ENCODE results near the gene ARPC2. TPM values are rescaled to one million over a fixed set of nuclear protein-coding genes. Genes with fewer than 3 reads are reported as not detected.

ARPC2 gene
- total RNA-seq, 1 donor from 2014 or later, result 424 TPM

GRCh38 chr2:218223046-218223445 is 6.1 kb downstream of the ARPC2 start:
- DNase-seq (ENCODE audit: low spot score), result no peak
- Mint-ChIP-seq H3K4me3 (ENCODE audit: unreplicated experiment) (no peak overlapping the region), H3K9me3 (ENCODE audit: low read depth) (no peaks in the 10 kb centered on the region), H3K27me3 (ENCODE audit: low read depth) (no peaks in the 10 kb centered on the region), H3K27ac (ENCODE audit: unreplicated experiment) (no peak overlapping the region), H3K36me3 (ENCODE audit: low read depth) (peaks cover 22% of the 10 kb centered on the region), H3K4me1 (ENCODE audit: low read depth) (peaks cover 73% of the 10 kb centered on the region)
- TF ChIP-seq, protein P1, sequence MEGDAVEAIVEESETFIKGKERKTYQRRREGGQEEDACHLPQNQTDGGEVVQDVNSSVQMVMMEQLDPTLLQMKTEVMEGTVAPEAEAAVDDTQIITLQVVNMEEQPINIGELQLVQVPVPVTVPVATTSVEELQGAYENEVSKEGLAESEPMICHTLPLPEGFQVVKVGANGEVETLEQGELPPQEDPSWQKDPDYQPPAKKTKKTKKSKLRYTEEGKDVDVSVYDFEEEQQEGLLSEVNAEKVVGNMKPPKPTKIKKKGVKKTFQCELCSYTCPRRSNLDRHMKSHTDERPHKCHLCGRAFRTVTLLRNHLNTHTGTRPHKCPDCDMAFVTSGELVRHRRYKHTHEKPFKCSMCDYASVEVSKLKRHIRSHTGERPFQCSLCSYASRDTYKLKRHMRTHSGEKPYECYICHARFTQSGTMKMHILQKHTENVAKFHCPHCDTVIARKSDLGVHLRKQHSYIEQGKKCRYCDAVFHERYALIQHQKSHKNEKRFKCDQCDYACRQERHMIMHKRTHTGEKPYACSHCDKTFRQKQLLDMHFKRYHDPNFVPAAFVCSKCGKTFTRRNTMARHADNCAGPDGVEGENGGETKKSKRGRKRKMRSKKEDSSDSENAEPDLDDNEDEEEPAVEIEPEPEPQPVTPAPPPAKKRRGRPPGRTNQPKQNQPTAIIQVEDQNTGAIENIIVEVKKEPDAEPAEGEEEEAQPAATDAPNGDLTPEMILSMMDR (IDR thresholded peaks at IDR 0.05), result no peak

- DNase-seq (ENCODE audit: low spot score), result no peak
- H3K9me3 Mint-ChIP-seq (ENCODE audit: low read depth), result no peaks in the 10 kb centered on the region
- TF ChIP-seq, protein P1 (IDR thresholded peaks at IDR 0.05), result no peak
- H3K27me3 Mint-ChIP-seq (ENCODE audit: low read depth), result no peaks in the 10 kb centered on the region
- H3K36me3 Mint-ChIP-seq (ENCODE audit: low read depth), result peaks cover 22% of the 10 kb centered on the region
- H3K4me1 Mint-ChIP-seq (ENCODE audit: low read depth), result peaks cover 75% of the 10 kb centered on the region
- peak overlapping the region; percentile 46 for H3K27ac Mint-ChIP-seq (ENCODE audit: unreplicated experiment)
- no peak overlapping the region for H3K4me3 Mint-ChIP-seq (ENCODE audit: unreplicated experiment)
Measured at GRCh38 chr2:218224186-218224585, 7.2 kb downstream of the ARPC2 start.

DNA sequence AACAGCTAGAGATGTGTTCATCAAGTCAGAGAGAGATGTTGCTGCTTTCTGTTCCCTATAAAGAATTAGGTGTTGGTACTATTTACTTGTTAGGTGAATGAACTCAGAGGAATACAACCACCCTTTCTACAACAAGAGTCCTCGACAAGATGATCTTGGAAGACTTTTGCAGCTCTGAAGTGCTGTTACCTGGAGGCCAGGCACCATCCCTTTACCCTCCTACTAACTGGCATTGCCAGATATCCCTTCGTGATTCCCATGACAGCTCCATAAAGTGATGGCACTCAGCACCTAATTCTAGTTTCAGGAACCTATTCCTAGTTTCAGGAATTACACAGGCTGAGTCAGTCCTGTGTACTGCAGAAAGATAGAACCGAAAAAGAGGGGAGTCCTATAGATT is 9.9 kb downstream of the ARPC2 start:
- Mint-ChIP-seq H3K9me3 (ENCODE audit: low read depth) (no peaks in the 10 kb centered on the region), H3K27me3 (ENCODE audit: low read depth) (no peaks in the 10 kb centered on the region), H3K36me3 (ENCODE audit: low read depth) (peaks cover 30% of the 10 kb centered on the region)

DNA sequence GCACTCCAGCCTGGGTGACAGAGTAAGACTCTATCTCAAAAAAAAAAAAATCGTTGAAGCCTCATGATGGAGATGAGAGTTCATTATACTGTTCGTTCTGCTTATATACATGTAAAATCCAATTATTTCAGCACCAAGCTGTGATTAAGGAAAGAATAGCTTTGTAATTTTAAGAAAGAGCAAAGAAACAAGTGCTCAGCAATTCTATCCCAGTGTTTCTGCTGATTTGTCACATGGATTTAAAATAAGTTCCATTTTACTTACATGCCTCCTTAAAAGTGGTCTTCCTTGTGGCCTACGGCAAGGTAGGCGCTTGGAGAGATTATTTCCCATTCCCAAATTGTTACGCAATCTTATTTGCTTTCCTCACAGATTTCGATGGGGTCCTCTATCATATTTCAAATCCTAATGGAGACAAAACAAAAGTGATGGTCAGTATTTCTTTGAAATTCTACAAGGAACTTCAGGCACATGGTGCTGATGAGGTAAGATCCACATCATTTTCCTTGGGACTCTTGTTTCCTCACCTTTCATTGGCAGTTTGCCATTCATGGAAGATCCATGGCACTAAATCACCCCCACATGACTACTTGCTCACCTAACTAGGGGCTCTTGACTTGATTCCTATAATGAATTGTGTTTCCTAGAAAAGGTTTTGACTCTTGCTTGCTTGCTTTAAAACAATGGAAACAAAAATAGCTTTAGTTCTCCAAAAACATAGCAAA is 11.5 kb downstream of the ARPC2 start:
- H3K36me3 Mint-ChIP-seq (ENCODE audit: low read depth), result peaks cover 36% of the 10 kb centered on the region
- TF ChIP-seq, protein P1 (IDR thresholded peaks at IDR 0.05), result no peak
- DNase-seq (ENCODE audit: low spot score), result no peak
- peak overlapping the region; percentile 5 for H3K4me3 Mint-ChIP-seq (ENCODE audit: unreplicated experiment)
- H3K27me3 Mint-ChIP-seq (ENCODE audit: low read depth), result no peaks in the 10 kb centered on the region
- no peaks in the 10 kb centered on the region for H3K9me3 Mint-ChIP-seq (ENCODE audit: low read depth)
- H3K4me1 Mint-ChIP-seq (ENCODE audit: low read depth), result peaks cover 52% of the 10 kb centered on the region
- peak overlapping the region; percentile 80 for H3K27ac Mint-ChIP-seq (ENCODE audit: unreplicated experiment)

More for the DNA sequence above, 9.9 kb downstream of the ARPC2 start:
- peaks cover 68% of the 10 kb centered on the region for H3K4me1 Mint-ChIP-seq (ENCODE audit: low read depth)
- TF ChIP-seq, protein P1 (IDR thresholded peaks at IDR 0.05), result no peak
- no peak overlapping the region for H3K4me3 Mint-ChIP-seq (ENCODE audit: unreplicated experiment)
- DNase-seq (ENCODE audit: low spot score), result no peak
- H3K27ac Mint-ChIP-seq (ENCODE audit: unreplicated experiment), result peak overlapping the region; percentile 6

DNA sequence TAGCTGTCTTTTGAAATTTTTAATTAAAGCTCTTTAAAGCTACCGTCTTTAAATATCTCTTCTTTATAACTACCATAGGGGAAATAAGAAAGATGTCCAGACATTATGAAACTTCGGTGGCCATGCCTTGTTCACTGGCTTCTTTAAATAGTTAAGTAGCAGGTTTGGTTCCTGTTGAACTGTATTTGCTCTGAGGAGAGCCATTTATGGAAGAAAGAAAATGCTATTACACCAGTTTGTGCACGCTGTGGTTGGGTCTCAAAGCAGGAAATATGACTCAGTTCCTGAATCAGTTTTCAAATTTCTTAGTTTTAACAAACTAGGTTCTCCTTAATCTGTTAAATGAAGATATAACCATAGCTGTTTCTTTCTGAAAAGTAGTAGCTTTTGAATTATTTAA is 12.2 kb downstream of the ARPC2 start:
- Mint-ChIP-seq H3K27ac (ENCODE audit: unreplicated experiment) (peak overlapping the region; percentile 80), H3K4me1 (ENCODE audit: low read depth) (peaks cover 45% of the 10 kb centered on the region), H3K27me3 (ENCODE audit: low read depth) (no peaks in the 10 kb centered on the region), H3K36me3 (ENCODE audit: low read depth) (peaks cover 40% of the 10 kb centered on the region), H3K4me3 (ENCODE audit: unreplicated experiment) (peak overlapping the region; percentile 5), H3K9me3 (ENCODE audit: low read depth) (no peaks in the 10 kb centered on the region)
- DNase-seq (ENCODE audit: low spot score), result no peak
- TF ChIP-seq, protein P1 (IDR thresholded peaks at IDR 0.05), result no peak
